ENCODE data around the gene SEZ6L.

DNA sequence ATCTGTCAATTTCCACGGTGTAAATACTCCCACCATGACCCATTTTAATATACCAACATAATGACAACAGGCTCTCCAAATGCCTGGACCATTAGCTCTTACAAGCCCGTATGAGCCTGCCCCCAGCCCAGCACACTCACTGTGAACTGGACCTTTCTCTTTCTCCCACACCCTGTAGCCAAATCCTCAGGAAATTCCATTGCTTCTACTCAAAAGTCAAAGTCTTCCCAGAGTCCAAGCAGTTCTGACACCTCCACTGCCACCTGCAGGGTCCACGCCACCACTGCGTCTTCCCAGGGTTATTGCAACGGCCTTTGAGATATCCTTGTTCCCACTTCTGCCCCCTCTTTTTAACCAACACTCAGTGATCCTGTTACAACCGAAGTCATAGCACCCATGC, 149.7 kb downstream of the SEZ6L start:
- TF ChIP-seq POLR2A (IDR thresholded peaks at IDR 0.05; ENCODE audit: low read depth) (no peak), CTCF (IDR thresholded peaks at IDR 0.05) (no peak), POLR2AphosphoS5 (IDR thresholded peaks at IDR 0.05) (no peak), EP300 (IDR thresholded peaks at IDR 0.05) (no peak)
